HepG2 (cell line): ENCODE data around the gene PLVAP. TPM values are rescaled to one million over a fixed set of nuclear protein-coding genes. Genes with fewer than 3 reads are reported as not detected.

Experiments used
- ADNP ChIP-seq: sonication (generic); formaldehyde crosslinking; IDR thresholded peaks from 2 replicates; pipeline ENCODE4 v1.4.0; 2020; ENCODE audit warnings: missing genetic modification reagents
- ATAD3A ChIP-seq: sonication (generic); formaldehyde crosslinking; IDR thresholded peaks from 2 replicates; pipeline ENCODE4 v1.4.0; 2020; ENCODE audit warnings: missing genetic modification reagents
- ATF5 ChIP-seq: sonication (generic); formaldehyde crosslinking; IDR thresholded peaks from 2 replicates; pipeline ENCODE4 v1.4.0; 2020; ENCODE audit warnings: mild to moderate bottlenecking, low read depth, missing genetic modification reagents
- CEBPB ChIP-seq: IDR thresholded peaks from 2 replicates; pipeline ENCODE4 v1.6.1; 2011; ENCODE audit warnings: low read depth, low read length, improper control_type of control experiment, borderline replicate concordance
- DMTF1 ChIP-seq: sonication (generic); formaldehyde crosslinking; IDR thresholded peaks from 2 replicates; pipeline ENCODE4 v1.4.0; 2020; ENCODE audit warnings: mild to moderate bottlenecking, missing genetic modification reagents
- FOXJ3 ChIP-seq: sonication (generic); formaldehyde crosslinking; IDR thresholded peaks from 2 replicates; pipeline ENCODE4 v1.4.0; 2020; ENCODE audit warnings: missing genetic modification reagents, mild to moderate bottlenecking, borderline replicate concordance
- FOXK1 ChIP-seq: sonication (generic); formaldehyde crosslinking; IDR thresholded peaks from 2 replicates; pipeline ENCODE4 v1.4.0; 2020; ENCODE audit warnings: low read depth, missing genetic modification reagents, borderline replicate concordance
- HMGXB4 ChIP-seq, 2 experiments: sonication (generic) in 1 of 2; formaldehyde crosslinking in 1 of 2; IDR thresholded peaks; 2 replicates each; pipeline versions ENCODE4 v1.4.0 to v1.6.1; 2018 to 2020; ENCODE audit warnings: missing genetic modification reagents in 2 of 2, borderline replicate concordance in 1 of 2, low read depth in 1 of 2, mild to moderate bottlenecking in 1 of 2, missing biosample characterization in 1 of 2
- IRX3 ChIP-seq: sonication (generic); formaldehyde crosslinking; IDR thresholded peaks from 2 replicates; pipeline ENCODE4 v1.8.1; 2023; ENCODE audit warnings: mild to moderate bottlenecking, low read depth, missing genetic modification reagents, borderline replicate concordance
- MEIS2 ChIP-seq: sonication (generic); formaldehyde crosslinking; IDR thresholded peaks from 2 replicates; pipeline ENCODE4 v1.9.0; 2021; ENCODE audit warnings: mild to moderate bottlenecking, missing genetic modification reagents
- PITX1 ChIP-seq: sonication (generic); formaldehyde crosslinking; IDR thresholded peaks from 2 replicates; pipeline ENCODE4 v1.5.1; 2020; ENCODE audit warnings: mild to moderate bottlenecking, missing genetic modification reagents
- SPEN ChIP-seq: sonication (generic); formaldehyde crosslinking; IDR thresholded peaks from 2 replicates; pipeline ENCODE4 v1.5.1; 2020; ENCODE audit warnings: low read depth, mild to moderate bottlenecking, missing genetic modification reagents
- TBL1XR1 ChIP-seq: fragments of 150-350 bp; IDR thresholded peaks from 2 replicates; pipeline ENCODE4 v1.6.1; 2014; ENCODE audit warnings: borderline replicate concordance, low read length; ENCODE audit not compliant: partially characterized antibody
- TBX2 ChIP-seq: sonication (generic); formaldehyde crosslinking; IDR thresholded peaks from 2 replicates; pipeline ENCODE4 v1.5.0; 2020; ENCODE audit warnings: missing genetic modification reagents, mild to moderate bottlenecking, borderline replicate concordance
- ZBTB33 ChIP-seq: sonication (generic); formaldehyde crosslinking; IDR thresholded peaks from 2 replicates; pipeline ENCODE4 v1.4.0; 2020; ENCODE audit warnings: missing genetic modification reagents
- ZBTB4 ChIP-seq: sonication (generic); formaldehyde crosslinking; IDR thresholded peaks from 2 replicates; pipeline ENCODE4 v1.4.0; 2020; ENCODE audit warnings: missing genetic modification reagents, mild to moderate bottlenecking, borderline replicate concordance
- ZNF263 ChIP-seq: sonication (generic); formaldehyde crosslinking; IDR thresholded peaks from 2 replicates; pipeline ENCODE4 v1.4.0; 2020; ENCODE audit warnings: missing genetic modification reagents
- ZNF746 ChIP-seq: sonication (generic); formaldehyde crosslinking; IDR thresholded peaks from 2 replicates; pipeline ENCODE4 v1.8.0; 2022; ENCODE audit warnings: mild to moderate bottlenecking, missing genetic modification reagents
- polyA plus RNA-seq, 8 experiments: library from polyadenylated mRNA; depleted of rRNA in 3 of 8; stranded (reverse) in 7 of 8; unstranded in 1 of 8; fragments of >200 nt; fragmentation: Illumina TruSeq in 4 of 8; extraction: Trizol in 4 of 8; gene quantifications; 2 replicates each; pipeline versions ENCODE4 v1.2.1 to v1.2.3, GENCODE V29; 2011 to 2016; ENCODE audit warnings: low read depth in 4 of 8, missing spikeins in 1 of 8, mixed read lengths in 1 of 8; ENCODE audit not compliant: insufficient read depth in 1 of 8
- total RNA-seq, 5 experiments: library from RNA; depleted of rRNA; stranded (reverse); fragments of >200 nt; fragmentation: Illumina TruSeq; extraction: Trizol; gene quantifications; 2 replicates each; pipeline ENCODE4 v1.2.3, GENCODE V29; 2016; ENCODE audit warnings: low read depth in 1 of 5

PLVAP gene
- total and polyA plus RNA-seq, 2 of the 13 experiments (the other 11 are each of a cell fraction or from before 2014, with no cell fraction given) = 0.26 TPM; not detected in 1

GRCh38 chr19:17394891-17395415 lies 17.8 kb upstream of the PLVAP start (continued):
- TF ChIP-seq ZBTB4 (CRISPR knock-in tag) = no peak
- peak; percentile 94 for TF ChIP-seq ZBTB33 (CRISPR knock-in tag)
- no peak for TF ChIP-seq ATF5 (CRISPR knock-in tag)
- TF ChIP-seq ZNF746 (CRISPR knock-in tag) = no peak
- TF ChIP-seq HMGXB4 (CRISPR knock-in tag; IDR thresholded peaks at IDR 0.05; ENCODE audit: borderline replicate concordance in 1 of 2, low read depth in 1 of 2) = no peak
- TF ChIP-seq DMTF1 = no peak
- TF ChIP-seq ZNF263 (CRISPR knock-in tag) = peak; percentile 89
- TF ChIP-seq CEBPB = no peak
- no peak for TF ChIP-seq PITX1 (CRISPR knock-in tag)
- TF ChIP-seq MEIS2 (CRISPR knock-in tag) = no peak
- no peak for TF ChIP-seq ATAD3A (CRISPR knock-in tag)
- TF ChIP-seq FOXK1 (CRISPR knock-in tag) = no peak
- TF ChIP-seq IRX3 (CRISPR knock-in tag) = no peak
- TF ChIP-seq TBL1XR1 = no peak
- TF ChIP-seq TBX2 (CRISPR knock-in tag) = no peak
- TF ChIP-seq SPEN (CRISPR knock-in tag) = no peak
- TF ChIP-seq ADNP (CRISPR knock-in tag) = peak; percentile 75; the same call in 1 of the 2 replicates
- TF ChIP-seq FOXJ3 = no peak
